Thyroid gland (tissue), 4 donors: ENCODE data around the gene EBNA1BP2. TPM values are rescaled to one million over a fixed set of nuclear protein-coding genes. Genes with fewer than 3 reads are reported as not detected.

ENCODE experiments used
- DNase-seq, 2 donors: peaks; one replicate each; pipeline ENCODE4 v3.0.0-alpha.2; 2019
- H3K27ac ChIP-seq, 3 donors: fragments of 200-600 bp; sonication (generic); 1 replicate in 2 of 3; 2 replicates in 1 of 3; pipeline ENCODE4 v1.5.1; 2016 to 2019; ENCODE audit warnings: mild to moderate bottlenecking in 1 of 3, moderate library complexity in 1 of 3
- H3K27me3 ChIP-seq: fragments of 200-600 bp; sonication (generic); one replicate; pipeline ENCODE4 v1.5.1; 2019
- H3K36me3 ChIP-seq, 2 donors: fragments of 200-600 bp; sonication (generic); one replicate each; pipeline ENCODE4 v1.5.1; 2016 to 2019
- H3K4me1 ChIP-seq, 2 donors: fragments of 200-600 bp; sonication (generic); one replicate each; pipeline ENCODE4 v1.5.1; 2017 to 2019
- H3K4me3 ChIP-seq, 3 donors: fragments of 200-600 bp; sonication (generic); replicated peaks in 1 of 3; 1 replicate in 2 of 3; 2 replicates in 1 of 3; pipeline ENCODE4 v1.5.1; 2016; ENCODE audit warnings: mild to moderate bottlenecking in 1 of 3
- H3K9me3 ChIP-seq: fragments of 200-600 bp; sonication (generic); one replicate; pipeline ENCODE4 v1.5.1; 2017
- POLR2A ChIP-seq, 2 donors: fragments of 450-650 bp; IDR thresholded peaks; one replicate each; pipeline ENCODE4 v1.6.1; 2017; ENCODE audit warnings: antibody characterized with exemption in 2 of 2, mild to moderate bottlenecking in 2 of 2, moderate library complexity in 1 of 2
- WGBS, 2 donors: methylation state at CpG; one replicate each; pipeline ENCODE4 v1.1.5; 2017; 5-methylcytosine and 5-hydroxymethylcytosine counted together
- intact Hi-C: fragments of 100-400 bp; cut with DNase I; formaldehyde crosslinking; loops from one replicate; pipeline ENCODE4 v1.15.1; 2023
- total RNA-seq, 4 donors: library from RNA; depleted of rRNA; stranded (reverse); fragments of >200 nt; gene quantifications; one replicate each; pipeline ENCODE4 v1.2.3, GENCODE V29; 2016
- TF ChIP-seq, protein P1 (sequence below), 6 experiments: fragments of 200-600 bp in 3 of 6; fragments of 450-650 bp in 3 of 6; sonication (generic) in 3 of 6; IDR thresholded peaks; one replicate each; pipeline ENCODE4 v1.5.1; 2016 to 2019; ENCODE audit warnings: antibody characterized with exemption in 6 of 6, mild to moderate bottlenecking in 2 of 6, inconsistent platforms in 1 of 6, moderate library complexity in 1 of 6

The EBNA1BP2 gene
- total RNA-seq, 4 donors from 2014 or later: 37.1 to 67.6 (median 53.2) TPM

- intact Hi-C loops: no loop called here
- peaks cover 16 to 22% of the 10 kb centered on the region in 2 donors for H3K36me3 ChIP-seq
- H3K27me3 ChIP-seq: no peaks in the 10 kb centered on the region
- TF ChIP-seq POLR2A (IDR thresholded peaks at IDR 0.05): no peak
- TF ChIP-seq, protein P1, sequence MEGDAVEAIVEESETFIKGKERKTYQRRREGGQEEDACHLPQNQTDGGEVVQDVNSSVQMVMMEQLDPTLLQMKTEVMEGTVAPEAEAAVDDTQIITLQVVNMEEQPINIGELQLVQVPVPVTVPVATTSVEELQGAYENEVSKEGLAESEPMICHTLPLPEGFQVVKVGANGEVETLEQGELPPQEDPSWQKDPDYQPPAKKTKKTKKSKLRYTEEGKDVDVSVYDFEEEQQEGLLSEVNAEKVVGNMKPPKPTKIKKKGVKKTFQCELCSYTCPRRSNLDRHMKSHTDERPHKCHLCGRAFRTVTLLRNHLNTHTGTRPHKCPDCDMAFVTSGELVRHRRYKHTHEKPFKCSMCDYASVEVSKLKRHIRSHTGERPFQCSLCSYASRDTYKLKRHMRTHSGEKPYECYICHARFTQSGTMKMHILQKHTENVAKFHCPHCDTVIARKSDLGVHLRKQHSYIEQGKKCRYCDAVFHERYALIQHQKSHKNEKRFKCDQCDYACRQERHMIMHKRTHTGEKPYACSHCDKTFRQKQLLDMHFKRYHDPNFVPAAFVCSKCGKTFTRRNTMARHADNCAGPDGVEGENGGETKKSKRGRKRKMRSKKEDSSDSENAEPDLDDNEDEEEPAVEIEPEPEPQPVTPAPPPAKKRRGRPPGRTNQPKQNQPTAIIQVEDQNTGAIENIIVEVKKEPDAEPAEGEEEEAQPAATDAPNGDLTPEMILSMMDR (IDR thresholded peaks at IDR 0.05): no peak
- H3K4me1 ChIP-seq: peaks cover 9 to 12% of the 10 kb centered on the region in 2 donors
- H3K4me3 ChIP-seq: peak overlapping the region; percentile 64 to 97 (median 72)
- peak; percentile 62 to 78 for DNase-seq
- H3K27ac ChIP-seq: peak overlapping the region in 1 of 3 donors; percentile 43
- H3K9me3 ChIP-seq: no peaks in the 10 kb centered on the region
- 1% methylated on average over 18 to 20 of the region's 20 CpGs for WGBS, 2 donors
Measured at GRCh38 chr1:43172527-43172972, 460 bp upstream of the EBNA1BP2 start.

- intact Hi-C loops: no loop called here
- Histone ChIP-seq H3K4me3 (peak overlapping the region; percentile 64 to 97 (median 72)), H3K27ac (no peak overlapping the region), H3K9me3 (no peaks in the 10 kb centered on the region), H3K27me3 (no peaks in the 10 kb centered on the region), H3K36me3 (peaks cover 26 to 33% of the 10 kb centered on the region in 2 donors), H3K4me1 (peaks cover 9 to 12% of the 10 kb centered on the region in 2 donors)
- WGBS, 2 donors: 21 to 23% methylated on average over 12 to 17 of the region's 17 CpGs
- peak in 1 of 2 donors; percentile 1 for DNase-seq
- TF ChIP-seq, protein P1 (IDR thresholded peaks at IDR 0.05): no peak
- TF ChIP-seq POLR2A (IDR thresholded peaks at IDR 0.05): no peak
Measured at GRCh38 chr1:43171312-43171875, 696 bp downstream of the EBNA1BP2 start.

GRCh38 chr1:43165765-43166164 is 6.3 kb downstream of the EBNA1BP2 start:
- peaks cover 33 to 53% of the 10 kb centered on the region in 2 donors for H3K36me3 ChIP-seq
- H3K4me3 ChIP-seq: no peak overlapping the region
- H3K9me3 ChIP-seq: no peaks in the 10 kb centered on the region
- intact Hi-C loops: no loop called here
- no peak for DNase-seq
- H3K27ac ChIP-seq: no peak overlapping the region
- WGBS, 2 donors: 96 to 97% methylated on average over 5 of the region's 5 CpGs
- TF ChIP-seq, protein P1 (IDR thresholded peaks at IDR 0.05): no peak
- TF ChIP-seq POLR2A (IDR thresholded peaks at IDR 0.05): no peak
- no peaks in the 10 kb centered on the region for H3K27me3 ChIP-seq
- H3K4me1 ChIP-seq: no peaks in the 10 kb centered on the region

- TF ChIP-seq, protein P1 (IDR thresholded peaks at IDR 0.05): no peak
- no peak for TF ChIP-seq POLR2A (IDR thresholded peaks at IDR 0.05)
- H3K27ac ChIP-seq: no peak overlapping the region
- 89 to 92% methylated on average over 3 of the region's 3 CpGs for WGBS, 2 donors
Measured at GRCh38 chr1:43165162-43165561, 6.9 kb downstream of the EBNA1BP2 start.

GRCh38 chr1:43156026-43156425 is 16.1 kb downstream of the EBNA1BP2 start:
- no peak overlapping the region for H3K4me3 ChIP-seq
- no peak overlapping the region for H3K27ac ChIP-seq
- intact Hi-C loops: no loop called here
- 83 to 91% methylated on average over 7 of the region's 7 CpGs for WGBS, 2 donors
- H3K9me3 ChIP-seq: no peaks in the 10 kb centered on the region
- H3K27me3 ChIP-seq: no peaks in the 10 kb centered on the region
- no peaks in the 10 kb centered on the region for H3K4me1 ChIP-seq
- no peak for TF ChIP-seq POLR2A (IDR thresholded peaks at IDR 0.05)
- TF ChIP-seq, protein P1 (IDR thresholded peaks at IDR 0.05): no peak
- H3K36me3 ChIP-seq: no peaks in the 10 kb centered on the region
- no peak for DNase-seq

More at GRCh38 chr1:43165162-43165561, 6.9 kb downstream of the EBNA1BP2 start:
- no peak for DNase-seq
- H3K27me3 ChIP-seq: no peaks in the 10 kb centered on the region
- no peaks in the 10 kb centered on the region for H3K9me3 ChIP-seq
- no peaks in the 10 kb centered on the region for H3K4me1 ChIP-seq
- no peak overlapping the region for H3K4me3 ChIP-seq
- H3K36me3 ChIP-seq: peaks cover 33 to 53% of the 10 kb centered on the region in 2 donors
- intact Hi-C loops: no loop called here
